Psoas muscle (tissue), 8 donors: ENCODE measurements around the gene CTPS1. TPM values are rescaled to one million over a fixed set of nuclear protein-coding genes. Genes with fewer than 3 reads are reported as not detected.

ENCODE experiments used
- ATAC-seq, 4 donors: fragments of 200-7000 bp; cut with Tn5 transposase; one replicate each; pipeline ENCODE4 v1.9.1; 2020; ENCODE audit warnings: moderate library complexity in 3 of 4, mild to moderate bottlenecking in 2 of 4
- DNase-seq, 2 donors: peaks; one replicate each; pipeline ENCODE4 v3.0.0-alpha.2; 2020
- H3K27ac ChIP-seq: fragments of 200-600 bp; one replicate; pipeline ENCODE4 v1.8.0; 2022
- H3K27me3 ChIP-seq, 3 donors: fragments of 200-600 bp in 1 of 3; one replicate each; pipeline versions ENCODE4 v1.6.1 to v1.8.0; 2013 to 2022; ENCODE audit warnings: low read length in 2 of 3, mild to moderate bottlenecking in 2 of 3, moderate library complexity in 1 of 3; ENCODE audit not compliant: insufficient read depth in 3 of 3
- H3K36me3 ChIP-seq, 2 donors: fragments of 200-600 bp in 1 of 2; one replicate each; pipeline versions ENCODE4 v1.6.1 to v1.8.0; 2013 to 2022; ENCODE audit warnings: low read depth in 1 of 2, mild to moderate bottlenecking in 1 of 2, moderate library complexity in 1 of 2; ENCODE audit not compliant: insufficient read depth in 1 of 2
- H3K4me1 ChIP-seq: fragments of 200-600 bp; one replicate; pipeline ENCODE4 v1.8.0; 2022
- H3K4me3 ChIP-seq: fragments of 200-600 bp; one replicate; pipeline ENCODE4 v1.8.0; 2022; ENCODE audit warnings: mild to moderate bottlenecking
- H3K9me3 ChIP-seq: fragments of 200-600 bp; one replicate; pipeline ENCODE4 v1.8.0; 2022
- WGBS, 3 donors: extraction: QIAGEN DNeasy Blood & Tissue Kit; methylation state at CpG; one replicate each; pipeline versions ENCODE4 v1.1.6 to v1.1.7; 2013; 5-methylcytosine and 5-hydroxymethylcytosine counted together
- intact Hi-C, 2 donors: fragments of 100-400 bp; cut with DNase I; formaldehyde crosslinking; loops; one replicate each; pipeline versions ENCODE4 v1.11.0 to v1.14.2; 2022
- polyA plus RNA-seq, 3 donors: library from polyadenylated mRNA; stranded (reverse); fragments of 200-250 nt; gene quantifications; one replicate each; pipeline ENCODE4 v1.2.3, GENCODE V29; 2013
- total RNA-seq, 4 donors: library from RNA; stranded (reverse); fragmentation: NEBNext Ultra II Directional in 2 of 4; extraction: Animal tissue kit (Norgen Biotek cat#: 25700) in 2 of 4; gene quantifications; one replicate each; pipeline versions ENCODE4 v1.2.1 to v1.2.4, GENCODE V29; 2021 to 2023
- TF ChIP-seq, protein P1 (sequence below): fragments of 200-600 bp; IDR thresholded peaks from one replicate; pipeline ENCODE4 v1.8.0; 2022; ENCODE audit warnings: antibody characterized with exemption
- donor health status: healthy with polysubstance abuse.
- donor health status: DM: no; HTN: no; CAD: no; lungs with moderate emphysema.
- donor health status: Bipolar disorder and iron deficiency.
- donor health status: healthy.
- donor health status: DM: yes; HTN: yes; CAD: no.
- donor health status: DM: no; HTN: no; CAD: no.
- donor health status: DM: no; HTN: no; CAD: no.
- donor health status: DM: yes; HTN: yes; CAD: no.

Gene CTPS1
- total and polyA plus RNA-seq, 7 donors, result 8.0 to 43.5 (median 20.8) TPM

DNA sequence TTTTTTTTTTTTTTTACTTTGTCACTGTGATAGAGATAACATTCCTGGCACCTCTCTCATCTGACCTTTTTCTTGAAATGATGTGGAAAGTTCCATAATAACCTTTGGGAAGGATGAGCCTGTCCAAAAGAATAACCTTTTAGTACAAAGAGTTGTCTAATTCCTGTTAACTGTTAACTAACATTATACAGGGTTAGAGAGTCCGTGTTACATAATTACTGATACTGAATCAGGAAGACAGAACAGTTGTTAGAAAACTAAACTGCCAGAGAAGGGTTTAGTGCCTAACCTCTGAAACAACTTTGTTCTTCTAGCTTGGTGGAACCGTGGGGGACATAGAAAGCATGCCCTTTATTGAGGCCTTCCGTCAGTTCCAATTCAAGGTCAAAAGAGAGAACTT, 8.8 kb downstream of the CTPS1 start:
- DNase-seq, result no peak
- Histone ChIP-seq H3K36me3 (peaks cover 20 to 99% of the 10 kb centered on the region in 2 donors), H3K4me3 (no peak overlapping the region), H3K9me3 (no peaks in the 10 kb centered on the region), H3K4me1 (no peaks in the 10 kb centered on the region), H3K27me3 (no peaks in the 10 kb centered on the region), H3K27ac (no peak overlapping the region)
- no peak for ATAC-seq
- intact Hi-C loops, result no loop called here
- TF ChIP-seq, protein P1, sequence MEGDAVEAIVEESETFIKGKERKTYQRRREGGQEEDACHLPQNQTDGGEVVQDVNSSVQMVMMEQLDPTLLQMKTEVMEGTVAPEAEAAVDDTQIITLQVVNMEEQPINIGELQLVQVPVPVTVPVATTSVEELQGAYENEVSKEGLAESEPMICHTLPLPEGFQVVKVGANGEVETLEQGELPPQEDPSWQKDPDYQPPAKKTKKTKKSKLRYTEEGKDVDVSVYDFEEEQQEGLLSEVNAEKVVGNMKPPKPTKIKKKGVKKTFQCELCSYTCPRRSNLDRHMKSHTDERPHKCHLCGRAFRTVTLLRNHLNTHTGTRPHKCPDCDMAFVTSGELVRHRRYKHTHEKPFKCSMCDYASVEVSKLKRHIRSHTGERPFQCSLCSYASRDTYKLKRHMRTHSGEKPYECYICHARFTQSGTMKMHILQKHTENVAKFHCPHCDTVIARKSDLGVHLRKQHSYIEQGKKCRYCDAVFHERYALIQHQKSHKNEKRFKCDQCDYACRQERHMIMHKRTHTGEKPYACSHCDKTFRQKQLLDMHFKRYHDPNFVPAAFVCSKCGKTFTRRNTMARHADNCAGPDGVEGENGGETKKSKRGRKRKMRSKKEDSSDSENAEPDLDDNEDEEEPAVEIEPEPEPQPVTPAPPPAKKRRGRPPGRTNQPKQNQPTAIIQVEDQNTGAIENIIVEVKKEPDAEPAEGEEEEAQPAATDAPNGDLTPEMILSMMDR, result no peak
- 86 to 92% (median 90%) methylated on average over 3 of the region's 3 CpGs for WGBS, 3 donors

DNA sequence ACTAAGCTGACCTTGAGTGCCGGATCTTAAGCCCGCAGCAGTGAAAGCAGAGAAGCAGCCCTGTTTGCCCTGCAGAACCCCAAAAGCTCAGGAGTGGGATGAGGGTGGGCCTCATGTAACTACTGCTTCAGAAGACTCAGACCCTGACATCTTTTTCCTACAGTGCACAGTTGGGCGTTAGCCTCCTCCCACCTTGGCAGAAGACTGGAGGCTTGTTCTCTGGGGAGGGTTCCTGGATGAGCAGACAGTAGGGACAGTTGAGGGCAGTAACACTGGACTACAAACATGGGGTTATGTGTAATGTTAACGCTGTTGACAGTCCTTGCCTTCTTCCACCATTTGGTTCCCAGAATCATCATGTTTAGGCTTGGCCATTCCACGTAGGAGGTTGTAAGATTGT, 9.6 kb downstream of the CTPS1 start:
- intact Hi-C loops, result no loop called here
- ATAC-seq (no peak), DNase-seq (no peak)
- Histone ChIP-seq H3K4me3 (no peak overlapping the region), H3K27me3 (no peaks in the 10 kb centered on the region), H3K4me1 (no peaks in the 10 kb centered on the region), H3K27ac (no peak overlapping the region), H3K36me3 (peaks cover 17 to 92% of the 10 kb centered on the region in 2 donors), H3K9me3 (no peaks in the 10 kb centered on the region)
- WGBS, 3 donors, result 94 to 97% (median 95%) methylated on average over 5 of the region's 5 CpGs
- TF ChIP-seq, protein P1, result no peak

DNA sequence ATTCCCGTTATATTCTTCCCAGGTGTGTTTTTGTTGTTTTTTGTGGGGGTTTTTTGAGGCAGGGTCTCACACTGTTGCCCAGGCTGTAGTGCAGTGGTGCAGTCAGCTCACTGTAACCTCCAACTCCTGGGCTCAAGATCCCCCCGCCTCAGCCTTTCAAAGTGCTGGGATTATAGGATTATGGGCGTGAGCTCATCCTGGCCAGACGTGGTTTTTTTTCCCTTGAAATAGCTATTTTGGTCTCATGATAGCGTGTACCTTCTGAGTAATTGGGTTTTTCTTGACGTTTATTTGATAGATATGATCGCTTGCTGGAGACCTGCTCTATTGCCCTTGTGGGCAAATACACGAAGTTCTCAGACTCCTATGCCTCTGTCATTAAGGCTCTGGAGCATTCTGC, 17.6 kb downstream of the CTPS1 start:
- no peak overlapping the region for H3K4me3 ChIP-seq
- WGBS, 3 donors, result 94 to 95% (median 95%) methylated on average over 8 of the region's 8 CpGs

DNA sequence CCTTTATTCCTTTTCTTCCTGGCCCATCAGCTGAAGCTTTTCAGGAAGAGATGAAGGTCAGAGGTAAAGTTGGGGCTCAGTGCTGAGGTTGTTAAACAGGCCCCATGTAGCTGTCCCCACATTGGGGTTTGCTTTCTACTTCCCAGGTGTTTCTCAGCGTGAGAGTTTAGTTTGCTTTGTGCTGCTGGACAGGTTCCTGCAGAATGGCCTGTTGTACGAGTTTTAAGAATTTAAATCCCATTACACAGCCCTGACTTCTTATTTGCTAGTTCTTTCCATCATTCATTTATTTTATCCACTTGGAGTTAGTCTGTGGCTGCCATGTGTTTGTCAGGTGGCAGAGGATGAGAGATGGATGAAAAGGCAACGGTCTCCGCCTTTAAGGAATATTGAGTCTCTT, 19.2 kb downstream of the CTPS1 start:
- no peak overlapping the region for H3K4me3 ChIP-seq
- no peak for DNase-seq
- no peak overlapping the region for H3K27ac ChIP-seq
- ATAC-seq, result no peak
- peaks cover 7% of the 10 kb centered on the region for H3K4me1 ChIP-seq
- TF ChIP-seq, protein P1, result no peak
- no peaks in the 10 kb centered on the region for H3K27me3 ChIP-seq
- intact Hi-C loops, result no loop called here
- WGBS, 3 donors, result 95 to 96% (median 95%) methylated on average over 4 of the region's 4 CpGs
- peaks cover 2 to 90% of the 10 kb centered on the region in 2 donors for H3K36me3 ChIP-seq
- H3K9me3 ChIP-seq, result no peaks in the 10 kb centered on the region

More for the DNA sequence above, 17.6 kb downstream of the CTPS1 start:
- Histone ChIP-seq H3K27ac (no peak overlapping the region), H3K4me1 (no peaks in the 10 kb centered on the region), H3K27me3 (no peaks in the 10 kb centered on the region), H3K36me3 (peaks cover 2 to 90% of the 10 kb centered on the region in 2 donors), H3K9me3 (no peaks in the 10 kb centered on the region)
- DNase-seq (no peak), ATAC-seq (no peak)
- TF ChIP-seq, protein P1, result no peak
- intact Hi-C loops, result no loop called here

DNA sequence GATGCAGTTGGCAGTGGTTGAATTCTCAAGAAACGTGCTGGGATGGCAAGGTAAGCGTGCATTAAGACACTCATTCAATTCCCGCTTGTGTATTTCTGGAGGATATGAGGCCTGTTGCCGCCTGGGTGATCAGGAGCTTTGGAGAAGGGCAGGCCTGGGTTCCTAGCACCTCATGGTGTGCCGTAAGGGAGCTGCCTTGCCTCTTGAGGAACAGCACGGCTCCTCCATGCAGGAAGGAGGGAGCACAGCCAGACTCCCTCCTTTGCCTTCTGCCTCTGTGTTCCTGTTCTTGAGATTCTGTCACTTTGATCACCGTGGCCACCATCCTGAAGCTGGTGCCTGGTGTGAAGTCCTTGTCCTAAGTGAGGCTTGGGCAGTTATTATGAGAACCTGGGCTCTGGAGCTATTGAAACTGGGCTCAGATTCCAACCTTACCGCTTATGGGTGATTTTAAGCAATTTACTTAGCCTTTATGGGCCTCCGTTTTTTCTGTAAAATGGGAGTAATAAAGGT, 23.7 kb downstream of the CTPS1 start:
- Histone ChIP-seq H3K27ac (peak overlapping the region; percentile 80), H3K4me3 (no peak overlapping the region), H3K9me3 (no peaks in the 10 kb centered on the region), H3K36me3 (peaks cover 0 to 94% of the 10 kb centered on the region in 2 donors), H3K4me1 (peaks cover 7% of the 10 kb centered on the region), H3K27me3 (no peaks in the 10 kb centered on the region)
- intact Hi-C loops, result no loop called here
- ATAC-seq, result peak in 1 of 4 donors; percentile 3
- WGBS, 3 donors, result 89 to 92% (median 90%) methylated on average over 9 of the region's 9 CpGs
- TF ChIP-seq, protein P1, result no peak
- DNase-seq, result no peak
